ENCODE measurements around the gene GGT6. TPM values are rescaled to one million over a fixed set of nuclear protein-coding genes. Genes with fewer than 3 reads are reported as not detected.

The GGT6 gene
- total RNA-seq, 4 donors from 2014 or later: not detected

DNA sequence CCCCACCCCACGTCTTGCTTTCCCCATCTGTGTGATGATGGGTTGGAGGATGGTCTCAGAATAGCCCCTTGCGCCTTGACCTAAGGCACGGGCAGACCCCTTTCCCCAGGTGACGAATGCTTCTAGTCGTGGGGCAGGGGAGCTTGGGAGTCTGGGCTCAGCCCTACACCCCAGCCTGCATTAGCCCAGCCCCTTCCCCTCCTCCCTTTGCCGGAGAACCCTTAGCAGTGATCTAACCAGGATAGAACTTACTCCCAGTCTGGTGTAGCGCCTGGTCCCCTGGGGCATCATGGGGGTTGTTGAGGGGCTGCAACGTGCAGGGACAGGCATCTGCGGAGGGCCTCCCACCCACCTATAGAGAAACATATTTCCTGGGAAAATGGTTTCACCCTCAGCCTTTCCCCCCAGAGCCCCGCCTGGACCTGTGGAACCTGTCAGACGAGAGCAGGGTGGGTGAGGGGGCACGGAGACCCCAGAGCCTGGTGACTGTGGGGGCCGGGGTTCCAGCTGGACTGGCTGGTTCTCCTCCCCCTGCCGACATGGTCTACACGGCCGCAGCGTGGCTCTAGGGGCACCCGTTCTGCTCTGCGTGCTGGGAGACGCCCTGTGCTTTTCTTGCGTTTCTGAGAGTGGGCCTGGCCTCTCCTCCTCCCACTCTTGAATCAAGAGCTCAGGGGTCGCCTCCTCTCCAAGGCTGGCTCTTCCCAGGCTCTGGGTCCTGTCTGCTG lies 28.7 kb upstream of the GGT6 start:
- H3K27ac ChIP-seq (replicated peaks in 1 of 4): peak overlapping the region in 2 of 4 donors; percentile 4 to 54
- H3K4me1 ChIP-seq: peaks cover 20 to 48% (median 38%) of the 10 kb centered on the region in 4 donors
- H3K36me3 ChIP-seq: no peaks in the 10 kb centered on the region
- 84% methylated on average over 13 of the region's 22 CpGs for WGBS
- intact Hi-C loops (cut with DNase I): loop anchor here (5.0 kb wide), 1 partner anchor 33 kb away; no protein-coding TSS in a partner anchor
- no peak for DNase-seq (ENCODE audit: extremely low spot score)
- TF ChIP-seq, protein P1, sequence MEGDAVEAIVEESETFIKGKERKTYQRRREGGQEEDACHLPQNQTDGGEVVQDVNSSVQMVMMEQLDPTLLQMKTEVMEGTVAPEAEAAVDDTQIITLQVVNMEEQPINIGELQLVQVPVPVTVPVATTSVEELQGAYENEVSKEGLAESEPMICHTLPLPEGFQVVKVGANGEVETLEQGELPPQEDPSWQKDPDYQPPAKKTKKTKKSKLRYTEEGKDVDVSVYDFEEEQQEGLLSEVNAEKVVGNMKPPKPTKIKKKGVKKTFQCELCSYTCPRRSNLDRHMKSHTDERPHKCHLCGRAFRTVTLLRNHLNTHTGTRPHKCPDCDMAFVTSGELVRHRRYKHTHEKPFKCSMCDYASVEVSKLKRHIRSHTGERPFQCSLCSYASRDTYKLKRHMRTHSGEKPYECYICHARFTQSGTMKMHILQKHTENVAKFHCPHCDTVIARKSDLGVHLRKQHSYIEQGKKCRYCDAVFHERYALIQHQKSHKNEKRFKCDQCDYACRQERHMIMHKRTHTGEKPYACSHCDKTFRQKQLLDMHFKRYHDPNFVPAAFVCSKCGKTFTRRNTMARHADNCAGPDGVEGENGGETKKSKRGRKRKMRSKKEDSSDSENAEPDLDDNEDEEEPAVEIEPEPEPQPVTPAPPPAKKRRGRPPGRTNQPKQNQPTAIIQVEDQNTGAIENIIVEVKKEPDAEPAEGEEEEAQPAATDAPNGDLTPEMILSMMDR (IDR thresholded peaks at IDR 0.05): no peak
- TF ChIP-seq EP300 (IDR thresholded peaks at IDR 0.05) (no peak), POLR2A (IDR thresholded peaks at IDR 0.05; ENCODE audit: low read depth) (no peak), POLR2AphosphoS5 (IDR thresholded peaks at IDR 0.05) (no peak)
- no peaks in the 10 kb centered on the region for H3K9me3 ChIP-seq
- peaks cover 0 to 16% (median 7%) of the 10 kb centered on the region in 4 donors for H3K27me3 ChIP-seq
- H3K4me3 ChIP-seq: no peak overlapping the region

DNA sequence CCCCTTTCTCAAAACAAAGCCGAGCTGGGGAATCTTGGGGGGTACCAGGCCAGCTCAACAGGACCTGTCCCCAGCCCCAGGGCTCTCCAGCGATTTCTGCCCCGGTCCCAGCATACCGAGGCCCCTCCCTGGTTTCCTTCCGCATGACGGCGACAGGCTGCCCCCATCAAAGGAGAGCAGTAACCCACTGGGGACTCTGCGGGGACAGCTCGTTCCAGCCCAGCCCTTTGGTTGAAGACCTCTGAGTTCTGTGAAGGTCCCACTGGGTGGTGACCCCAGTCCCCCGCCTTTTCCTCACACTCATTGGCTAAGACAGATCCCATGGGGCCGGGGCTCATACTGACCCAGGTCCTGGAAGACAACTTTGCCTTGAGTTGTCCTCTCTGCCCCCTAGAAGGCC lies 28.0 kb upstream of the GGT6 start:
- DNase-seq (ENCODE audit: extremely low spot score): no peak
- WGBS: 86% methylated on average over 9 of the region's 11 CpGs
- Histone ChIP-seq H3K27ac (replicated peaks in 1 of 4) (peak overlapping the region; percentile 31 to 80 (median 74)), H3K4me1 (peaks cover 27 to 53% (median 44%) of the 10 kb centered on the region in 4 donors), H3K9me3 (no peaks in the 10 kb centered on the region), H3K4me3 (no peak overlapping the region), H3K27me3 (peaks cover 0 to 23% (median 9%) of the 10 kb centered on the region in 4 donors), H3K36me3 (no peaks in the 10 kb centered on the region)
- peak in 1 of 2 donors; percentile 16 for TF ChIP-seq POLR2AphosphoS5 (IDR thresholded peaks at IDR 0.05)
- TF ChIP-seq EP300 (IDR thresholded peaks at IDR 0.05): no peak
- TF ChIP-seq, protein P1 (IDR thresholded peaks at IDR 0.05): no peak
- no peak for TF ChIP-seq POLR2A (IDR thresholded peaks at IDR 0.05; ENCODE audit: low read depth)
- intact Hi-C loops (cut with DNase I): loop anchor here (5.0 kb wide), 1 partner anchor 34 kb away; no protein-coding TSS in a partner anchor

DNA sequence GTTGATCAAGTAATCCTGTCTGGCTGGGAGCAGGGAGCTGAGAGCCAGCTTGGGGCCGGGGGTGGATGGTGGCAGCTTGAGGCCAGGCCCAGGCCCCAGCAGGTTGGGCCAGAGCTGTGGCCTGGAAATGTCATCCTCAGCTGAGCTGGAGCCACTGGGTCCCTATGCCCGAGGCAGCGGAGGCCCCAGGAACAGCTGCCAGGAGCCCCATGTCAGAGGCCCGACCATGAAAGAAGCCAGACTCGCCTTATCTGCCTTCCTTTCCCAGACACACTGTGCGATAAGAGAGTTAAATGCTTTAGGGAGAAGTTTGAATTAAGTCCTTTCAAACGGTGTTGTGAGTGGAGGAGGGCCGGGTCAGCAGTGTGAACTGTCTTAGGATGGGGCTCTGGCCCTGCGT lies 27.4 kb upstream of the GGT6 start:
- Histone ChIP-seq H3K27ac (replicated peaks in 1 of 4) (peak overlapping the region; percentile 31 to 80 (median 74)), H3K27me3 (peaks cover 0 to 29% (median 9%) of the 10 kb centered on the region in 4 donors), H3K9me3 (no peaks in the 10 kb centered on the region), H3K36me3 (no peaks in the 10 kb centered on the region), H3K4me3 (peak overlapping the region in 1 of 4 donors; percentile 5), H3K4me1 (peaks cover 28 to 54% (median 45%) of the 10 kb centered on the region in 4 donors)
- 65% methylated on average over 9 of the region's 9 CpGs for WGBS
- no peak for DNase-seq (ENCODE audit: extremely low spot score)
- TF ChIP-seq POLR2A (IDR thresholded peaks at IDR 0.05; ENCODE audit: low read depth) (no peak), EP300 (IDR thresholded peaks at IDR 0.05) (no peak), POLR2AphosphoS5 (IDR thresholded peaks at IDR 0.05) (no peak)
- TF ChIP-seq, protein P1 (IDR thresholded peaks at IDR 0.05): no peak
- intact Hi-C loops (cut with DNase I): loop anchor here (5.0 kb wide), 1 partner anchor 34 kb away; no protein-coding TSS in a partner anchor

- Histone ChIP-seq H3K27me3 (peaks cover 0 to 35% (median 9%) of the 10 kb centered on the region in 4 donors), H3K4me3 (no peak overlapping the region), H3K27ac (replicated peaks in 1 of 4) (peak overlapping the region; percentile 31 to 80 (median 74)), H3K9me3 (no peaks in the 10 kb centered on the region), H3K36me3 (no peaks in the 10 kb centered on the region), H3K4me1 (peaks cover 28 to 56% (median 47%) of the 10 kb centered on the region in 4 donors)
- DNase-seq (ENCODE audit: extremely low spot score): no peak
- WGBS: 92% methylated on average over 6 of the region's 7 CpGs
- TF ChIP-seq POLR2AphosphoS5 (IDR thresholded peaks at IDR 0.05) (no peak), EP300 (IDR thresholded peaks at IDR 0.05) (no peak), POLR2A (IDR thresholded peaks at IDR 0.05; ENCODE audit: low read depth) (no peak)
- TF ChIP-seq, protein P1 (IDR thresholded peaks at IDR 0.05): no peak
- intact Hi-C loops (cut with DNase I): loop anchor here (5.0 kb wide), 1 partner anchor 35 kb away; no protein-coding TSS in a partner anchor
These were observed 26.8 kb upstream of the GGT6 start for GRCh38 chr17:4587195-4587594.
